Hair follicular keratinocyte (primary cell): Measurements from ENCODE around the gene TAF11. TPM values are rescaled to one million over a fixed set of nuclear protein-coding genes. Genes with fewer than 3 reads are reported as not detected.

ENCODE experiments used
- total RNA-seq: library from RNA; depleted of rRNA; stranded (reverse); fragments of >200 nt; gene quantifications from 2 replicates; pipeline ENCODE4 v1.2.3, GENCODE V29; 2015

Gene TAF11, protein sequence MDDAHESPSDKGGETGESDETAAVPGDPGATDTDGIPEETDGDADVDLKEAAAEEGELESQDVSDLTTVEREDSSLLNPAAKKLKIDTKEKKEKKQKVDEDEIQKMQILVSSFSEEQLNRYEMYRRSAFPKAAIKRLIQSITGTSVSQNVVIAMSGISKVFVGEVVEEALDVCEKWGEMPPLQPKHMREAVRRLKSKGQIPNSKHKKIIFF
- 11.1 and 27.2 TPM in 2 replicates for total RNA-seq

DNA sequence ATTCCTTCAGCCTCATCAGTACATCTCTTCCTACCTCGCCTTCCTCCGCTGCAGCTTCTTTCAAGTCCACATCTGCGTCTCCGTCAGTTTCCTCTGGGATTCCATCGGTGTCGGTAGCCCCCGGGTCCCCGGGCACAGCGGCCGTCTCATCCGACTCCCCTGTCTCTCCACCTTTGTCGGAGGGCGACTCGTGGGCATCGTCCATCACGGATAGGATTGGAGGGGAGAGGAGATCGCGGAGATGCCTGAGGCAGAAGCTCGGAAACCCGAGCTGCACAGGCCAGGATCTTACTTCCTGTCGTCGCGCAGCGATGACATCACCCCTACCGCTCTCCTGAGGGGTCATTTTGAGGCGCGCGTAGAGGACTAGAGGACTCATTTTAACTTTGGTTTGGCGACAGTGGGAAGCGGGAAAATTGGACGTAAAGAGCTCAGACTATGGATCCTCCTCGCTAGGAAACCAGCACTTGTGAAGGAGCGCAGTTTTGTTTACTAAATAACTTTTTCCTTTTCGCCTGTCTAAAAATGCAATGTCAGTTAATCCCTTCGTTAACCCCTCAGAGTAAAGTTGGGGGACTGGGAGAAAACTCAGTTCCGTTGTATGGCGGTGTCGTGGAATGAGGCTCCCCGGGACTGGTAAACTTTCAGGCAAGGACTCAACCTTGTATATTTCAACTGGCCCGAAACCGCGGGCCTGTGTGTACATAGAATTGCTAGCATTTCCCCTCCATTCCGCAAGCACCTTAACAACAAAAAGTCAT is at the start of gene TAF11:
TSS of gene TAF11 (minus strand) at position 290 of the 761 bp plus-strand sequence. CDS start at position 205, 85 bp downstream.

DNA sequence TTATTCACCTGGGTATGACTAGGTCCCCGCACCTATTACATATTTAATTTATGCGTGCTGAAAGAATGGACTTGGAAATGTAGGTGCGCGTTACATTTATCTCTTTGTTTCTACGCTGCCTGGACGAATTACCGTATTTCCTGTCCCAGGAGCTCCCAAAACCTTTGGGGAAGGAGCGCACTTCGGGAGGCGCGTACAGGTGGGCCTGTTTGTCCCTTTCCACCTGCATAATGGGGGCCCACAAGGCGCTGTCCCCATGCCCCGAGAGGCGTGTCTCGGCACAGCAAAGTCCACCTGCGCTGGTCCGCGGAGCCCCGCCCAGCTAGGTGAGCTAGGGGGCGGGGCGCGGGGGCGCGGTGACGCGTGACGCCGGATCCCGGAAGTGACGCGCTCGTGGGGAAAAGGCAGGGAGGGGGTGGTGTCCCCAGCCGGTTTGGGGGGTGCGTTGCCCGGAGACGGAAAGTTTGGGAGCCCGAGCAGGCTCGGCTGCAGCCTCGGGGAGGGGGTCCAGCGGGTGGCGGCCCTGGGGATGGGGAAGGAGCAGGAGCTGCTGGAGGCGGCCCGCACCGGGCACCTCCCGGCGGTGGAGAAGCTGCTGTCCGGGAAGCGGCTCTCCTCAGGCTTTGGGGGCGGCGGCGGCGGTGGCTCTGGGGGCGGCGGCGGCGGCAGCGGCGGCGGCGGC is 1.2 kb upstream of the TAF11 start, which contains the start of gene ANKS1A:
TSS of gene ANKS1A (plus strand) at position 382 of the 682 bp plus-strand sequence. CDS start at position 530, 148 bp downstream.

Other genes starting within 250 kb of the TAF11 start
- 30.2 and 30.3 TPM in 2 replicates for gene ILRUN, start 191.3 kb downstream of the TAF11 start, total RNA-seq
- gene SNRPC, start 130.5 kb downstream of the TAF11 start, total RNA-seq: 123 and 173 TPM in 2 replicates
- 3.1 and 4.8 TPM in 2 replicates for gene BLTP3A, start 96.0 kb downstream of the TAF11 start, total RNA-seq
- 14.5 and 14.9 TPM in 2 replicates for gene ANKS1A, start 1.2 kb upstream of the TAF11 start, total RNA-seq